ENCODE results near the gene GMPPA. TPM values are rescaled to one million over a fixed set of nuclear protein-coding genes. Genes with fewer than 3 reads are reported as not detected.

Gene GMPPA
- total RNA-seq: 46.0 and 46.3 TPM in 2 replicates

DNA sequence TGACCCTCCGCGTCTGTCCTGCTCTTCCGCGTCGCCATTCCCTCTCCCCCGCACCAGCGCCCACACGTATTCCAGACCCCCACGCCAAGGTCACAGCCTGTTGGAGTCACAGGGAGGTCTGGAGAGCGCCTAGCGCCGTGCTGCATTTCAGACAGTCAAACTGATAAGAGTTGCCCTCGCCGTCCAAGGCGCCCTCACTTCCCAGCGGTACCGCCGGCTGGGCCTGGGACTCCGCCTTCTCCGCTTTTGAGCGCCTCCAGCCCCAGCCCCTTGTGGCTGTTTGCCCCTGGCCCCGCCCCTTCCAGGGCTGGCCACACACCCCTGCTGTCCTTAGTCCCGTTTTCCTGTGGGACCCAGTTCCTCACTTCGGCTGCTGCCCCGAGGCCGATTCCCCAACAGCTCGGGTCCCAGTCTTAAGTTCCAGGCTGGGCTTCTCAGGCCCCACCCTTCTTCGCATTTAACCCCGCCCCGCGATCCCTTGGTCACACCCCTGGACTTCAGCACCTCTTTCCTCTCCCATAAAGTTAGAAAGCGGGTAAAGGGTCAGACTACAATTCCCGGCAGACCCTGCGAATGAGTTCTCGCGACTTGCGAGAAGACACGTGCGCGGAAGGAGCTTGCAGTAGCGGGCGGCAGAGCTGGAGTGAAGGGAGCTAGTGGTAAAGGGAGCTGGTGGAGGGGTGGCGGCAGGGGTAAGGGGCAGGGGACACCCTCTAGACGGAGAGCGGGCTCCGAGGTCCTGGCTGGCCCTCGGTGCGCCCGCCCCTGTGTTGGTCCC, at the start of gene GMPPA:
Gene GMPPA, plus strand, starts transcription at position 612 of the 778 bp plus-strand sequence. CDS start 1,085 bp downstream, outside the sequence.
- H3K27ac ChIP-seq (ENCODE audit: low read depth, low read length): peak within 1 kb of the TSS; percentile 89
- TF ChIP-seq, protein P1, sequence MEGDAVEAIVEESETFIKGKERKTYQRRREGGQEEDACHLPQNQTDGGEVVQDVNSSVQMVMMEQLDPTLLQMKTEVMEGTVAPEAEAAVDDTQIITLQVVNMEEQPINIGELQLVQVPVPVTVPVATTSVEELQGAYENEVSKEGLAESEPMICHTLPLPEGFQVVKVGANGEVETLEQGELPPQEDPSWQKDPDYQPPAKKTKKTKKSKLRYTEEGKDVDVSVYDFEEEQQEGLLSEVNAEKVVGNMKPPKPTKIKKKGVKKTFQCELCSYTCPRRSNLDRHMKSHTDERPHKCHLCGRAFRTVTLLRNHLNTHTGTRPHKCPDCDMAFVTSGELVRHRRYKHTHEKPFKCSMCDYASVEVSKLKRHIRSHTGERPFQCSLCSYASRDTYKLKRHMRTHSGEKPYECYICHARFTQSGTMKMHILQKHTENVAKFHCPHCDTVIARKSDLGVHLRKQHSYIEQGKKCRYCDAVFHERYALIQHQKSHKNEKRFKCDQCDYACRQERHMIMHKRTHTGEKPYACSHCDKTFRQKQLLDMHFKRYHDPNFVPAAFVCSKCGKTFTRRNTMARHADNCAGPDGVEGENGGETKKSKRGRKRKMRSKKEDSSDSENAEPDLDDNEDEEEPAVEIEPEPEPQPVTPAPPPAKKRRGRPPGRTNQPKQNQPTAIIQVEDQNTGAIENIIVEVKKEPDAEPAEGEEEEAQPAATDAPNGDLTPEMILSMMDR (IDR thresholded peaks at IDR 0.05; ENCODE audit: extremely low read depth, low read depth, low read length): no peak
- H4K20me1 ChIP-seq (ENCODE audit: insufficient read depth, low read length): peaks cover 12% of the 10 kb centered on the region
- peak within 1 kb of the TSS; percentile 91 for H2AFZ ChIP-seq (ENCODE audit: low read length)
- peaks cover 8% of the 10 kb centered on the region for H3K27me3 ChIP-seq (ENCODE audit: insufficient read depth, low read length)
- no peaks in the 10 kb centered on the region for H3K9me3 ChIP-seq (ENCODE audit: low read depth, low read length)
- peaks cover 30% of the 10 kb centered on the region for H3K79me2 ChIP-seq (ENCODE audit: insufficient read depth, low read length)
- peak within 1 kb of the TSS; percentile 89 for H3K4me3 ChIP-seq (ENCODE audit: insufficient read depth, low read length)
- H3K4me1 ChIP-seq (ENCODE audit: insufficient read depth, low read length): peaks cover 34% of the 10 kb centered on the region
- H3K4me2 ChIP-seq (ENCODE audit: insufficient read depth, low read length): peak within 1 kb of the TSS; percentile 91
- peaks cover 16% of the 10 kb centered on the region for H3K36me3 ChIP-seq (ENCODE audit: insufficient read depth, low read length)
- DNase-seq (ENCODE audit: insufficient read length, low spot score, missing footprints): peak; percentile 100

DNA sequence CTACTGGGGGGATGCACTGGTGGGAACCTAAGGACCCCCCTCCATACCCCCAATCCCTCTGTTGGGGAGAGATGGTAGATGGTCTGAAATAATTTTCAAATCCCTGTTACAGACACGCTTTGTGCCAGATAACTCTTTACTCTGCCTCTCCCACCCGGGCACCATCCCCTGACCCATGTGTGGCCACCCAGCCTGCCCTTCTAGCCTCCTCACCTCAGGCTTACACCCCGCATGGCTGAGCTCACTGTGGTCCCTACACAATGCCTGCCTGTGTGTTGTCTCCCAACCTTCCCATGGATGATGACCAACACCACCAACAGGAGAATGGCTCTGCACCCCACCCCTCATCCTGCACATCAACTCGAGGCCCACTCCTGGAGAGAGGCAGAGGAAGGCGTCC, 49.1 kb upstream of the GMPPA start:
- H2AFZ ChIP-seq (ENCODE audit: low read length): no peak overlapping the region
- TF ChIP-seq, protein P1 (IDR thresholded peaks at IDR 0.05; ENCODE audit: extremely low read depth, low read depth, low read length): no peak
- peaks cover 37% of the 10 kb centered on the region for H3K36me3 ChIP-seq (ENCODE audit: insufficient read depth, low read length)
- no peak overlapping the region for H3K4me2 ChIP-seq (ENCODE audit: insufficient read depth, low read length)
- H4K20me1 ChIP-seq (ENCODE audit: insufficient read depth, low read length): no peaks in the 10 kb centered on the region
- H3K27ac ChIP-seq (ENCODE audit: low read depth, low read length): no peak overlapping the region
- peak; percentile 79 for DNase-seq (ENCODE audit: insufficient read length, low spot score, missing footprints)
- peaks cover 41% of the 10 kb centered on the region for H3K4me1 ChIP-seq (ENCODE audit: insufficient read depth, low read length)
- H3K4me3 ChIP-seq (ENCODE audit: insufficient read depth, low read length): no peak overlapping the region
- H3K9me3 ChIP-seq (ENCODE audit: low read depth, low read length): no peaks in the 10 kb centered on the region
- no peaks in the 10 kb centered on the region for H3K27me3 ChIP-seq (ENCODE audit: insufficient read depth, low read length)
- H3K79me2 ChIP-seq (ENCODE audit: insufficient read depth, low read length): peaks cover 4% of the 10 kb centered on the region

DNA sequence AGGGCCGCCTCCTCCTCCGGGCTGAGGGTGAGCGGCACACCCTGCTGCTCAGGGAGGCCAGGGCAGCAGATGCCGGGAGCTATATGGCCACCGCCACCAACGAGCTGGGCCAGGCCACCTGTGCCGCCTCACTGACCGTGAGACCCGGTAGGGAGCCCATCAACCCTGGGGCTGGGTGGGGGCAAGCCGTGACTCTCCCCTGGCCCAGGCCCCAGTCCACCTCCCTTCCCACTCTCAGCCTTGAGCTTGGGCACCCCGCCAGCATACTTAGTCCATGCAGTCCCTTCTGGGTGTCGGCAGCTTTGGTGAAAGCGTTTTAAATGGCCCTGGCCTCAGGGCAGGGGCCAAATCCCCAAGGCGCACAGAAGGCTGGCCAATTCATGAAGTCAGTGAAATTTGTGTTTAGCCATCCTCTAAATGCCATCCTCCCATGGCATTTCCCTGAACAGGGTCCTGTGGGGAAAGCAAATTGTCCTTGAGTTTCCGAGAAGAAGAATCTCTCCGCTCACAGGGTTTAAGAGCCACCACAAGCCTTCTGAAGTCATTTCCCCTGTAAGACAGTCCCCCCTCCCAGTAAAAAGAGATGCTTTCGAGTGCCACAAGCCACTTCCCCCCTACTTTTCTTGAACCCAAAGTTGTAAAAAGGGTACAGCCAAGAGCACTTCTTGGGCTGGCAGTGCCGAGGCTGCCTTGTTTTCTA, 46.9 kb upstream of the GMPPA start:
- no peaks in the 10 kb centered on the region for H4K20me1 ChIP-seq (ENCODE audit: insufficient read depth, low read length)
- peaks cover 45% of the 10 kb centered on the region for H3K36me3 ChIP-seq (ENCODE audit: insufficient read depth, low read length)
- TF ChIP-seq, protein P1 (IDR thresholded peaks at IDR 0.05; ENCODE audit: extremely low read depth, low read depth, low read length): no peak
- H3K4me3 ChIP-seq (ENCODE audit: insufficient read depth, low read length): no peak overlapping the region
- no peaks in the 10 kb centered on the region for H3K27me3 ChIP-seq (ENCODE audit: insufficient read depth, low read length)
- H3K9me3 ChIP-seq (ENCODE audit: low read depth, low read length): no peaks in the 10 kb centered on the region
- H2AFZ ChIP-seq (ENCODE audit: low read length): no peak overlapping the region
- DNase-seq (ENCODE audit: insufficient read length, low spot score, missing footprints): peak; percentile 95
- no peaks in the 10 kb centered on the region for H3K79me2 ChIP-seq (ENCODE audit: insufficient read depth, low read length)
- H3K27ac ChIP-seq (ENCODE audit: low read depth, low read length): peak overlapping the region; percentile 88
- peak overlapping the region; percentile 18 for H3K4me2 ChIP-seq (ENCODE audit: insufficient read depth, low read length)
- peaks cover 35% of the 10 kb centered on the region for H3K4me1 ChIP-seq (ENCODE audit: insufficient read depth, low read length)
